SK-N-SH (cell line): ENCODE measurements around the gene CHRM3. TPM values are rescaled to one million over a fixed set of nuclear protein-coding genes. Genes with fewer than 3 reads are reported as not detected.

Experiments
- CTCF ChIA-PET: fragments of 300-600, 350-600 bp; formaldehyde crosslinking; extraction: SDS; loops from one replicate; lab custom pipeline; 2021; lab: Yijun Ruan, JAX
- POLR2A ChIA-PET: fragments of 350-600 bp; sonication (Branson Sonifier 250); formaldehyde crosslinking; extraction: SDS; loops from one replicate; lab custom pipeline; 2020; ENCODE audit warnings: antibody characterized with exemption, inconsistent platforms; lab: Yijun Ruan, JAX
- DNase-seq: peaks from one replicate; pipeline ENCODE4 v3.0.0; 2012
- H2AFZ ChIP-seq: fragments of 200-600 bp; sonication (generic); 2 replicates; pipeline ENCODE4 v1.8.1; 2016; ENCODE audit warnings: antibody characterized with exemption, mild to moderate bottlenecking, low read depth
- H3F3A ChIP-seq: fragments of 200-600 bp; sonication (generic); replicated peaks from 2 replicates; pipeline ENCODE3; 2016; ENCODE audit warnings: antibody characterized with exemption, mild to moderate bottlenecking; ENCODE audit not compliant: insufficient read depth
- H3K27ac ChIP-seq, 2 experiments: fragments of 200-500 bp in 1 of 2; fragments of 200-600 bp in 1 of 2; sonication (Bioruptor generic) in 1 of 2; sonication (generic), shearing (Covaris generic) in 1 of 2; 2 replicates each; pipeline versions ENCODE4 v1.5.1 to v1.6.1; 2014 to 2016; ENCODE audit warnings: low read depth in 2 of 2, inconsistent platforms in 1 of 2, low read length in 1 of 2, mild to moderate bottlenecking in 1 of 2, mixed read lengths in 1 of 2
- H3K27me3 ChIP-seq: fragments of 200-600 bp; sonication (generic), shearing (Covaris generic); 2 replicates; pipeline ENCODE4 v1.6.1; 2016; ENCODE audit warnings: mixed run types; ENCODE audit not compliant: insufficient read depth
- H3K36me3 ChIP-seq, 2 experiments: fragments of 200-500 bp in 1 of 2; fragments of 200-600 bp in 1 of 2; sonication (Bioruptor generic) in 1 of 2; sonication (generic) in 1 of 2; replicated peaks in 1 of 2; 2 replicates each; pipeline versions ENCODE3 to v1.5.1; 2014 to 2016; ENCODE audit warnings: low read length in 1 of 2, mild to moderate bottlenecking in 1 of 2; ENCODE audit not compliant: insufficient read depth in 2 of 2, control insufficient read depth in 1 of 2
- H3K4me1 ChIP-seq, 2 experiments: fragments of 200-500 bp in 1 of 2; fragments of 200-600 bp in 1 of 2; sonication (Bioruptor generic) in 1 of 2; sonication (generic), shearing (Covaris generic) in 1 of 2; 2 replicates each; pipeline versions ENCODE4 v1.5.1 to v1.6.1; 2014 to 2016; ENCODE audit warnings: low read depth in 1 of 2, low read length in 1 of 2, mixed run types in 1 of 2; ENCODE audit not compliant: insufficient read depth in 2 of 2, control insufficient read depth in 1 of 2
- H3K4me2 ChIP-seq: fragments of 200-600 bp; sonication (generic), shearing (Covaris generic); 2 replicates; pipeline ENCODE4 v1.6.1; 2017; ENCODE audit warnings: mixed run types
- H3K4me3 ChIP-seq, 2 experiments: fragments of 200-500 bp in 1 of 2; fragments of 200-600 bp in 1 of 2; sonication (Bioruptor generic) in 1 of 2; sonication (generic), shearing (Covaris generic) in 1 of 2; 2 replicates each; pipeline versions ENCODE4 v1.5.1 to v1.8.1; 2014 to 2016; ENCODE audit warnings: low read depth in 2 of 2, inconsistent platforms in 1 of 2, low read length in 1 of 2, mild to moderate bottlenecking in 1 of 2, mixed read lengths in 1 of 2, moderate library complexity in 1 of 2
- H3K79me2 ChIP-seq: fragments of 200-600 bp; sonication (generic); 2 replicates; pipeline ENCODE4 v1.8.1; 2017; ENCODE audit warnings: mild to moderate bottlenecking; ENCODE audit not compliant: insufficient read depth
- H3K9ac ChIP-seq: fragments of 200-600 bp; sonication (generic); 2 replicates; pipeline ENCODE4 v1.6.1; 2017; ENCODE audit warnings: mixed run types
- H3K9me2 ChIP-seq: fragments of 200-600 bp; sonication (generic); 2 replicates; pipeline ENCODE4 v1.6.1; 2017; ENCODE audit warnings: mixed run types
- H3K9me3 ChIP-seq: fragments of 200-600 bp; sonication (generic); 2 replicates; pipeline ENCODE4 v1.6.1; 2017; ENCODE audit warnings: mixed run types, mild to moderate bottlenecking, moderate library complexity
- H4K20me1 ChIP-seq: fragments of 200-600 bp; sonication (generic); 2 replicates; pipeline ENCODE4 v1.6.1; 2017; ENCODE audit warnings: mild to moderate bottlenecking, mixed run types; ENCODE audit not compliant: insufficient read depth
- EP300 ChIP-seq, 2 experiments: IDR thresholded peaks; 2 replicates each; pipeline versions ENCODE4 v1.4.0 to v1.6.1; 2012; ENCODE audit warnings: borderline replicate concordance in 1 of 2, low read depth in 1 of 2, low read length in 1 of 2
- GATA2 ChIP-seq: sonication (generic); formaldehyde crosslinking; IDR thresholded peaks from 2 replicates; pipeline ENCODE4 v1.5.0; 2020; ENCODE audit warnings: mild to moderate bottlenecking, missing genetic modification reagents
- MAX ChIP-seq: IDR thresholded peaks from 2 replicates; pipeline ENCODE4 v1.4.0; 2012; ENCODE audit warnings: low read depth
- MEF2A ChIP-seq: IDR thresholded peaks from 2 replicates; pipeline ENCODE4 v1.4.0; 2012; ENCODE audit warnings: low read depth, borderline replicate concordance
- NFIC ChIP-seq: IDR thresholded peaks from 2 replicates; pipeline ENCODE4 v1.4.0; 2012; ENCODE audit warnings: borderline replicate concordance
- POLR2AphosphoS5 ChIP-seq: IDR thresholded peaks from 2 replicates; pipeline ENCODE4 v1.6.1; 2012; ENCODE audit warnings: low read depth, low read length
- RCOR1 ChIP-seq: fragments of 150-350 bp; IDR thresholded peaks from 2 replicates; pipeline ENCODE4 v1.6.1; 2017; ENCODE audit warnings: antibody characterized with exemption, low read length
- RFX5 ChIP-seq: IDR thresholded peaks from 2 replicates; pipeline ENCODE4 v1.6.1; 2012; ENCODE audit warnings: mild to moderate bottlenecking, improper control_type of control experiment, low read length
- RXRA ChIP-seq: IDR thresholded peaks from 2 replicates; pipeline ENCODE4 v1.4.0; 2012; ENCODE audit warnings: low read depth, mild to moderate bottlenecking, borderline replicate concordance
- USF1 ChIP-seq: IDR thresholded peaks from 2 replicates; pipeline ENCODE4 v1.4.0; 2012; ENCODE audit warnings: low read depth, borderline replicate concordance
- WGBS: methylation state at CpG from one replicate; pipeline ENCODE4 v1.1.6; 2017; ENCODE audit warnings: low lambda C conversion rate; 5-methylcytosine and 5-hydroxymethylcytosine counted together
- polyA plus RNA-seq, 3 experiments: library from polyadenylated mRNA; depleted of rRNA; stranded (reverse); fragments of >200 nt; gene quantifications; 2 replicates each; pipeline ENCODE4 v1.2.3, GENCODE V29; 2012
- TF ChIP-seq, protein P1 (sequence below): fragments of 150-350 bp; IDR thresholded peaks from 2 replicates; pipeline ENCODE4 v1.6.1; 2017; ENCODE audit warnings: antibody characterized with exemption, low read length, low read depth, borderline replicate concordance

The CHRM3 gene
- polyA plus RNA-seq, 1 of the 3 experiments (the other 2 are of a cell fraction), result 0.07 TPM

- Histone ChIP-seq H3F3A (no peaks in the 10 kb centered on the region), H3K4me1 (peaks cover 0 to 10% of the 10 kb centered on the region in 2 experiments; a peak in 2 of 4 replicates), H3K9ac (no peak overlapping the region), H3K9me3 (no peaks in the 10 kb centered on the region), H3K4me2 (no peak overlapping the region), H3K4me3 (no peak overlapping the region), H3K9me2 (no peaks in the 10 kb centered on the region), H2AFZ (no peak overlapping the region), H3K27ac (peak overlapping the region in 1 of 2 experiments; percentile 59; a peak in 2 of 4 replicates), H3K36me3 (no peaks in the 10 kb centered on the region), H3K27me3 (no peaks in the 10 kb centered on the region), H4K20me1 (no peaks in the 10 kb centered on the region), H3K79me2 (no peaks in the 10 kb centered on the region)
- ChIA-PET CTCF (no interaction called here), POLR2A (no interaction called here)
- TF ChIP-seq RCOR1, result 0 out of 2 replicates have a peak, but pooled peaks have one; percentile 14
- TF ChIP-seq GATA2 (CRISPR knock-in tag), result peak; percentile 36; the same call in 1 of the 2 replicates
- no peak for TF ChIP-seq USF1
- peak in 1 of 2 experiments; percentile 60; a peak in 1 of 4 replicates for TF ChIP-seq EP300 (IDR thresholded peaks at IDR 0.05; ENCODE audit: borderline replicate concordance in 1 of 2, low read depth in 1 of 2, low read length in 1 of 2)
- peak; percentile 8 for DNase-seq
- WGBS, result 29% methylated on average over 2 of the region's 2 CpGs
These were observed 28.5 kb upstream of the CHRM3 start for GRCh38 chr1:239357867-239358266.

GRCh38 chr1:239361403-239361802 is 25.0 kb upstream of the CHRM3 start:
- peak; percentile 6 for DNase-seq
- H3K27me3 ChIP-seq, result no peaks in the 10 kb centered on the region
- H3K4me3 ChIP-seq, result no peak overlapping the region
- no peak overlapping the region for H2AFZ ChIP-seq
- H3K27ac ChIP-seq, result peak overlapping the region in 1 of 2 experiments; percentile 72; a peak in 2 of 4 replicates
- POLR2A ChIA-PET, result no interaction called here
- H3K36me3 ChIP-seq, result no peaks in the 10 kb centered on the region
- no peak overlapping the region for H3K4me2 ChIP-seq
- no peak overlapping the region for H3K9ac ChIP-seq
- CTCF ChIA-PET, result interaction anchor here (0.7 to 1.6 kb wide), 3 partner anchors 22 to 1510 kb away, joined by 3 read pairs; no protein-coding TSS in a partner anchor
- TF ChIP-seq NFIC (no peak), RXRA (no peak), USF1 (no peak), MEF2A (no peak), MAX (no peak), POLR2AphosphoS5 (no peak), RFX5 (no peak)
- TF ChIP-seq, protein P1, sequence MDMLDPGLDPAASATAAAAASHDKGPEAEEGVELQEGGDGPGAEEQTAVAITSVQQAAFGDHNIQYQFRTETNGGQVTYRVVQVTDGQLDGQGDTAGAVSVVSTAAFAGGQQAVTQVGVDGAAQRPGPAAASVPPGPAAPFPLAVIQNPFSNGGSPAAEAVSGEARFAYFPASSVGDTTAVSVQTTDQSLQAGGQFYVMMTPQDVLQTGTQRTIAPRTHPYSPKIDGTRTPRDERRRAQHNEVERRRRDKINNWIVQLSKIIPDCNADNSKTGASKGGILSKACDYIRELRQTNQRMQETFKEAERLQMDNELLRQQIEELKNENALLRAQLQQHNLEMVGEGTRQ, result no peak
- H3K9me2 ChIP-seq, result no peaks in the 10 kb centered on the region
- H4K20me1 ChIP-seq, result no peaks in the 10 kb centered on the region
- no peaks in the 10 kb centered on the region for H3F3A ChIP-seq
- 8% methylated on average over 4 of the region's 4 CpGs for WGBS
- no peaks in the 10 kb centered on the region for H3K79me2 ChIP-seq
- no peaks in the 10 kb centered on the region for H3K9me3 ChIP-seq
- H3K4me1 ChIP-seq, result peaks cover 0 to 10% of the 10 kb centered on the region in 2 experiments; a peak in 2 of 4 replicates
